A172 (cell line): ENCODE measurements around the gene MYO1A. TPM values are rescaled to one million over a fixed set of nuclear protein-coding genes. Genes with fewer than 3 reads are reported as not detected.
"Not testable (repeated sequence)": the region's sequence is repeated elsewhere in the genome, so short reads cannot be mapped to it uniquely, and the experiment has no call there.

Experiments used
- DNase-seq: peaks from one replicate; pipeline ENCODE4 v3.0.0-alpha.2; 2015; ENCODE audit warnings: low spot score
- total RNA-seq: library from RNA; depleted of rRNA; stranded (reverse); fragments of >200 nt; shearing (Covaris generic); gene quantifications from 2 replicates; pipeline ENCODE4 v1.2.3, GENCODE V29; 2014

The MYO1A gene
- total RNA-seq, 1 experiment from 2014 or later, result not detected

DNA sequence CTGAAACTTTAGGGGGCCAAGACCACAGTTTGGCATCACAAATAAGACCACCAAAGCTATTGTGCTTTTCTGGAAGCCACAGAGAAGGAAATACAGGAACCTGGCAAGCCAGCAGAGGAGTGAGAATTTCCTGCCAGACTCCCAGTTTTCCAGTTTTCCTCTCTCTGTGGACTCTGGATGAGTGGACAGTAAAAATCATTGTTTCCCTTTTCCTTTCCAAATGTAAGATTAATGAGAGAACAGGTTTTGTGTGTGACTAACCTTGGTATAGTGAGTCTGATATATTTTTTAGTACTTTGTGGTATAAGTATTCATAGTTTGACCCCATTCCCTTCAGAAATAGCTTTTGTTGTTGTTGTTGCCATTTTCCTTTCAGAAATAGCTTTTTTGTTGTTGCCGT lies 31.0 kb downstream of the MYO1A start:
- no peak for DNase-seq

DNA sequence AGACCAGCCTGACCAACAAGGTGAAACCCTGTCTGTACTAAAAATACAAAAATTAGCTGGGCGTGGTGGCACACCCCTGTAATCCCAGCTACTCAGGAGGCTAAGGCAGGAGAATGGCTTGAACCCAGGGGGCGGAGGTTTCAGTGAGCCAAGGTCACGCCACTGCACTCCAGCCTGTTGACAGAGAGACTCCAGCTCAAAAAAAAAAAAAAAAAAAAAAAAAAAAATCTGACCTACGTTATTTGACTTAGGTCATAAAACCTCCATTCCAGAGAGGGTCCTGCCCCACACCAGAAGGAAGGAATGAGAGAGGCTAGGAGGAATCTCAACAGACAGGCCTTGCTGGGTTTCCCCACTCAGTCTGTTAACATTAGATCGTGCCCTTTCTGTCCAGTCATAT lies 31.6 kb downstream of the MYO1A start:
- not testable (repeated sequence) for DNase-seq

DNA sequence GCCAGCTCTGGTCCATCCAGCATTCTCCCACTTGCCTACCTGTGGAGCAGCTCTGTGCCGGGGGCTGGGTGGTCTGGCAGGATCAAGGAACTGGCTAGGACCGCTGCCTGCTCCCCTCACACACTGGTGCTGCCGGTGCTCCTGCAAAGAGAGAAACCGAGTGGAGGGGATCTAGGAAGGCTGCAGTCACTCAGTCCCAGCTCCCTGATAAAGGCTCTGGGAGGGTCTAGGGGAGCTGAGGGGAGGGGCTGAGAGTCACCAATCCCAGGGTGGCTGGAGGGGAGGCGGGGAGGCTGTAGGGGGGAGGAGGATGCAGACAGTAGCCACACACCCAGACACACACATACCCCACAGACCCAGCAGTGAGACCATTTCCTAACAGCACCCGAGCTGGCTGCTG lies 33.6 kb downstream of the MYO1A start, which contains the start of gene TAC3:
TAC3 (minus strand) TSS at position 182 of the 400 bp plus-strand sequence. CDS start 732 bp downstream, outside the sequence.
- DNase-seq, result no peak

DNA sequence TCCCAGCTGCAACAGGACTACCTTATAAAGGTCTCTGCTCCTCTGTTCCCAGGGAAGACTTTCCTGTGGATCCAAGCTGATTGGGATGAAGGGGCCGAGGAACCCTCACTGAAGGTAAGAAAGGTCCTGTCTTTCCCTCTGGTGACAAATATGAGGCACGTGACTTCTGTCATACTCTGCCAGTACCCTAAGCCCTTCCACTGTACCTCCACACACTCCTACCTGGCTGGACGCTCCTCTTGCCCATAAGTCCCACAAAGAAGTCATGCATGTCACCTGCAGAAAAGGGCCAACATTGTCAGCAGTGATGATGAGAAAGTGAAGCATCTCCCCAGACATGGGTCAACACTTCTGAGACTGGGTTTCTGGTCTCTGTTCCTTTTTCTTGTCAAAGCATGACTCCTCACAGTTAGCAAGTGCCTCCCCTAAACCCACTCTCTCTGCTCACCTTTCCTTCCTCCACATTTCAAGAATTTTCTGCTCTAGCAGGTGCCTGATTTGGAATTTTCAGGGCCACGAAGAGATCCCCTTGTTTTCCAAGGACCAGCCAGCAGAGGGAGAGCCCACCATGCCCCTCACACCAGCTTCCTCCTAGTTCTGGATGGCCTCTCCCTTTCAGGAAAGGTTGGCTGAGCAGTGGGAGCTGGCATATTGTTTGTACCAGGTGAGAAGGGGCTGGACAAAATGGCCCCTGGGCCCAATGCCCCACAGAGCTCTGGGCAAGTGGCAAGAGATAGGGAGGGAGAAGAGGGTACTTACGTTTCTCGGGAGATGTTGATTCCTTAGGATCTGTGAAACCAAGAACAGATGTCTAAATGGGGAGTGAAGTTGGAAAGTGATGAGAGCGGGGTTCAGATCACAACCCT lies 37.1 kb downstream of the MYO1A start:
- no peak for DNase-seq

DNA sequence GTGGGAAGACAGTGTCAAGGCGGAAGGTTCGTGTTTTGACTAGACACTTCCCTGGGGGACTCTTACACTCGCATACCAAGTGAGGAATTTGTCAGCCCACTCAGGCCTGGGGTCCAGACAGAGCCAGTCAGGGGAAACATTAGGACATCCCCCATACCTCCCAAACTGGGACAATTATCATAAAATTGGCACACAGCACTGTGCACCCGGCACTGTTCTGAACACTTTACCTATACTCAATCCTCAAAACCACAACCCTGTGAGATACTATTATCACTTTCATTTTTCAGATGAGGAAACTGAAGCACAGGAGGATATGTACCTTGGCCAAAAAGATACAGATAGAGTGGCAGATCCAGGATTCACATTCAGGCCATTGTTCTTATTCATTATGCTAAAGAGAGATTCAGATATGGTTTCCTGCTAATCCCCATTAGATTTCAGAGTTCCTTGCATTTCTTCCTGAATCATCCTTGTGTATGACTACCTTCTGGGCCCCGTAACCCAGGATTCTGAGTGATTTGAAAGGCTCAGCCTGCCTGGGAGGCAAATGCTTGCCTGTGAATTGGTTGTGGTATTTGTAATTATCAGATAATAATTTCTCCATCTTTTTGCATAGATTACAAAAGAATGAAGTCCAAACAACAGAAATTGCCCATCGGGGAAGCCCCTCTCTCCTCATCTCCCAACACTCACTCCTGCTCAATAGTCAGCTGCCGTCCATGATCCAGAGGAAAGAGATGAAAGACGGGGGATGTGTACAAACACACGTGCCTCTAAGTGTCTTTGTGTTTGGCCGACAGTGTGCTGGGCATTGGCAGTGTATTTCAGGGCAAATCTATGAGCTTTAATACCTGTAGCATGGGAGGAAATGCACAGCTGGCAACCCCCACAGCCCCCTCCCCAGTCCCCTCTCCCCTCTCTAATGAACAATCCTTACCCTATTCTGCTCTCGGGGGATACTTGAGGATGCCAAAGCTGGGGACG lies 38.2 kb downstream of the MYO1A start:
- DNase-seq, result no peak

DNA sequence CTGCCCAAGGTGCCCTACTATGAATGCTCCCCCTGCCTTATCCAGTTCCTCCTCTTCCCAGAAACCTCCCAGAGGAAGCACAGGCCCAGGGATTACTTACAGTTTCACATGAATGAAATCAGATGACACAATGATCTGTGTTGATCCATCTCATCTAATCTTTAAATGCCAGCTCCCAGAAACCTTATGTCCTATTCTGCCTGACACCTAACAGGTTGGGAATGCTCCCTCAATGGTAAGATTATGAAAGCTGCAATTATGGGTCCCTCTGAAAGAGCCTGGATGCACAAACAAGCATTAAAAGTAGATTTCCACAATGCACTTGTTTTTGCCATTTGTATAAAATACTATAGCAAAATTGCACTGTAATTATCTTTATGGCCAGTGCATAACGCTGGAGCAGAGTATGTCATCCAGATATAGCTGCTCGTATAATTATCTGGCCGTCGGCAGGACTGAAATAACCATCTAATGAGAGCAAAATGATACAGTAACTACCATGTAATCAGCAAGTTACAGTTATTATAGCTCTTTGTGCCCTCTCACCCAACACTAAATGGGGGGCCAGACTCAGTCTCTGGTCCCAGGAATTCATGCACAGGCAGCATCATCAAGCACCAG lies 39.2 kb downstream of the MYO1A start:
- no peak for DNase-seq

DNA sequence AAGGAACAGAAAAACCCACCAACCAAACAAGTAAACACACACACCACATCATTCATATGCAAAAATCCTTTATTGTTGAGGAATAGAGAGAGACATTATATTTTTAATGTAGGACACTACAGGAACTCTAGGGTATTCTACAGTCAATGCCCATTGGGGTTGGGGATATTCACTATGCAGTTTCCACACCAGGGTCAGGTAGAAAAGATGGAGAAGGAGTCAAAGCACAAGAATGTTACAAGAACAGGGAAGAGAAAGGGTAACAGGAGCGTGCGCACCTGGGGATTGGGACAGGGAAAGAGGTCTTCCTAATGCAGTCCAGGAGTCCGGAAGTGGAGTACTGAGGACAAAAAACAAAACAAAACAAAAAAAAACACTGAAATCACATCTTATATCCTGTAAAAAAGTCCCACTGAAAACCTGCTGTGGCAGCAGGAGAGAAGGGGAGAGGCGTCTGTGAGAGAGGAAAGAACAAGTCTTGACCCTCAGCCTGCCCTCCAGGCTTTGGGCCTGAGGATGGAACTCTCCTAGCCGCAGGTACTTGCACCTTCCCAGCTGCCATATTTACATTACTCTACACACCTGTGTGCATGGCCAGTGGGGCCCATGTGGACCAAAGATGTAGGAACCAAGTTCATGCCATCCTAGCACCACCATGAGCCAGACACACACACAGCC lies 39.8 kb downstream of the MYO1A start:
- DNase-seq, result no peak

DNA sequence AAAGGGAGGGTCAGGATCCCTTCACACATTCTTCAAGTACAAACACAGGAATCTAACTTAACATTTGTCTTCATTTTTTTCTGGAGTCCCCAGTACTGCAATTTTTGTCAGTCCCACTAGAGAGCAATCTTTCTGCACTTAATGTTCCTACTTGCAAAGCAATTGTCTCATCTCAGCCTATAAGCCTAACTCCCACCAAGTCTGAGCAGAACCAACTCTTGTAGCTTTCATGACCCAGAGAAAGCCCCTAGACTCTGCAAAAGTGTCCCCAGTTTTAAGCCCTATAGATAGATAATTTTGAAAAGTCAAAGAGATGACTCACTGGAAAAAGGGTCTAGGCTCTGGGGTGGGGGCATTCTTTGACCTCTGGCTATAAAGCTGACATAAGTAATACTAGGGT lies 41.8 kb downstream of the MYO1A start:
- DNase-seq, result peak; percentile 50

DNA sequence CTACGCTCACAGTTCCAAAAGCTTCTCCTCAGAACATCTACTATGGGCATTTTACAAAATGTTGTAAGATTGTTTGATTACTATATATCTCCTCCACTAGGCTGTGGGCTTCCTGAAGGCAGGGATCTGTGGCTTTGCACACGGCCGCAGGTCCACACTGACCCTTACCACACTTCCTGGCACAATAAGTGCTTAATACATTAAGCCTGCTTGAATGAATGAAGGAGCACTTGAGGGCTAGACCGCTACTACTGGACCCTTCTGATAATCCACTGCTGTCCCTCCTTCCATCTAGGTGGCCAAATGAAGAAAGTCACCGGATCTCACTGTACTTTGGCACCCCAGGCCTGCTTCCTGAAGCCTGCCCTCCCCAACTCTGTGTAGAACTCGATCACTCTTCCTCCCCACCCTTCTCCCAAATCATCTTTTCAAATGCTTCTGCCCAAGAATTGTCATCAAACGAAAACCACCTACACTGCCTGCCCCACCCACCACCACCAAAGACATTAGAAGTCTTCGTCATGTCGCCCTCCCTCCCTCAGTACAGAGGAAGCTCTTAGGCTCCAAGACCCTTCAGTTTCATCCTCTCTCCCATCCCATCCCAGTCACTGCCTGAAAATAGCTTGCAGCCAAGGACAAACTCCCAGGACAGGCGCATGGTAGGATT lies 43.0 kb downstream of the MYO1A start:
- no peak for DNase-seq

DNA sequence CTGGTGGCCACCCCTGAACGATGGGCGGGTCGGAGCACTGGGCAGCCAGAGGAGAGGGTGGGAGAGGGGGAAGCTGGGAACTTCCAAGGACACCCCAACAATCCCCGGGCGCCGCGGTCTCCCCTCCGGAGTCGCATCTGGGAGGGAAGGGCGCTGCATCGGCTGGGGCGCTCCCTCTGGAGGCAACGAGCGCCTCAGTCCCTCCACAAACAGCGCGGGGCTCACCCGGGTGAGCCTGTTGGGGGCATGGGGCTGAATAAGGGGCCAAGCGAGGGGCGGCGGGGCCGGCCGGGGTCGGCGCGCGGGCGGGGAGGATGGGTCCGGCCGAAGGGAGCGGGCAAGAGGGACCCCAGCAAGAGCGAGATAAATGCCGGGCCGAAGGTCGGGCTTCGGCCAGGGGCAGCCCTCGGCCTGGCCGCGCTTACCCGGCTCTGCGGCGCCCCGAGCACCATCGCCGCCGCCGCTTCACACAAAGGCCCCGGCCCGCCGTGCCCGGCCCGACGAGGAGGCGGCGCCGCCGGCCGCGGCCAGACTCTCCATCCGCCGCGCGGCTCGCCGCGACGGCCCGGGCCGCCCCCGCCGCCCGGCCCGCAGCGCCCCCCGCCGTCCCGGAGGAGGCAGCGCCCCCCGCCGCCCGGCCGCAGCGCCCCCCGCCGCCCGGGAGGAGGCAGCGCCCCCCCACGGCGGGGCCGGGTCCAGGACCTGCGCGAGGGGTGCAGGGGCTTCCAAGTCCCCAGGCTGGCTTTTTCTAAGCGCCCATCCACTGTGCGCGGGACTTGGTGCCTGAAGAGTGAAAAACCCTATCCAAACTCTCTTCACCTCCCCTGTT lies 43.7 kb downstream of the MYO1A start, which contains the start of gene ZBTB39:
ZBTB39 (minus strand) TSS at position 567 of the 829 bp plus-strand sequence. CDS start 1,629 bp downstream, outside the sequence.
- DNase-seq, result no peak

DNA sequence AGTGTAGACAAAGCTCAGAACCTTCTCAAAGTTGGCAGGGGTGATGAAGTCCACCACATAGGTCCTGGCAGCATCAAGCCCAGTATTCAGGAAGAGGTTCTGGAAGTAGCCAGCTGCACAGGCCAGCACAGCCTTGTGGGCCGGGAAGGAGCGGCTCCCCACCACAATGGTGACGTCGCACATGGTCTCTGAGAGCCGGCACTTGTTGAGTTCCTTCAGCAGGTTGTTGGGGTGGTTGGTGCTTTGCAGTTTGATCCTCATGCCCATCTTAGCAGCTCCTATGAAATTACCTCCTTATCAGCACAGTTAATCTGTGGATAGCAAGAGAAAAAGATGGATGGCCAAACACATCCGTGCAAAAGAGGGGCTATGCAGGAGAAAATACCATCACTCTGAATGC lies 45.3 kb downstream of the MYO1A start:
- no peak for DNase-seq

DNA sequence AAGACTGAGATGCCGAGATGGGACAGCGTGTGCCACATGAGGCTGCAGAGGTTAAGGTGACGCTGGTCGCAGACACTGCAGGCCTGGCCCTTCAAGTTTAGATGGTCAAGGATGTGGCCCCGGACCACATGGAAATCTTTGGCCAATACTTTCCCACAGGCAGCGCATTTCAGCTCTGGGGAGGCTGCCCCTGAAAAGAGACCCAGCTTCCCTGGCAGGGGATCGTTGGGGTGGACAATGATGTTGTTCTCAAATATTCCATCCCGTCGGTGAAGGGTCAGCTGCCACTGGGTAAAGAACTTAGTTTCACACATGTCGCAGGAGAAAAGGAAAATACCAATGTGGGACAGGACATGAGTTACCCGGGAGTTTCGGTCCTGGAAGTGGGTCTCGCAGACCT lies 46.5 kb downstream of the MYO1A start:
- no peak for DNase-seq

DNA sequence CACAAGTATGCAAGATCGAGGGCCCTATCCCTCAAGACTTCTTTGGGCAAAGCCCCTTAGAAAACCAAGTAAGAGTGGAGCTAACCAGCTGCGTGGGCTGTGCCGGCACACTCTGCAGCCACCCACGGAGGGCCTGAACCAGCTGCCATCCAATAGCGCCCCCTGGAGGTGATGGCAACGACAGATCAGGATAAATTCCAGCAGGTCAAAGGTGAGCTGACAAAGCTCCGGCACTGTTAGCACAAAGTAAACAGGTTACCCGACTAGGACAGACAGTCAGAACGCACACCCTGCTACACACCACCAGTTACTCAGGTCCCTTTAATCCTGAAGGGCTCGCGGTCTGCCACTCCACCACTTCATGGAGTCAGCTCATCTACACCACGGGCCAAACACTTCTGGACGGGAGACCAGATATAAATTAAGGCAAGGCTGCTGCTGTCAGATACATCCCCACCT lies 48.5 kb downstream of the MYO1A start:
- DNase-seq, result peak; percentile 46

DNA sequence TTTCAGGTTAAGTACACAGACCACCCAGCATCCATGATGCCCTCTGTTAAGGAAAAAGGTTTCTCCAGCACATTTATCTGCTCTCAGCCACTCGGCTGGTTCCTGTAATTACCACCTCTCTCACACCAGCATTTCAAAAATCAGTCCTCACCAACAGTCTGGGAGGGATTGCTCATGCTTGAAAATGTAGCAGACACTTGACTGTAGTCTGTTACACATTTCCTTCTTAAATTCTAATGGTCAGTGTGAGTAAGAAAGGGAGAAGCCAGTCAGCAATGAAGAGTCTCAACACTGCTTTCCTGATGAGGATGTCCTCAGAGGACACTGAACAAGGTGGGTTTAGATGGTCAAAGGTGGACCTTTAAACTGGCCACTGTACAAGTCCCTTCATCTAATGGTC lies 49.5 kb downstream of the MYO1A start:
- DNase-seq, result no peak

DNA sequence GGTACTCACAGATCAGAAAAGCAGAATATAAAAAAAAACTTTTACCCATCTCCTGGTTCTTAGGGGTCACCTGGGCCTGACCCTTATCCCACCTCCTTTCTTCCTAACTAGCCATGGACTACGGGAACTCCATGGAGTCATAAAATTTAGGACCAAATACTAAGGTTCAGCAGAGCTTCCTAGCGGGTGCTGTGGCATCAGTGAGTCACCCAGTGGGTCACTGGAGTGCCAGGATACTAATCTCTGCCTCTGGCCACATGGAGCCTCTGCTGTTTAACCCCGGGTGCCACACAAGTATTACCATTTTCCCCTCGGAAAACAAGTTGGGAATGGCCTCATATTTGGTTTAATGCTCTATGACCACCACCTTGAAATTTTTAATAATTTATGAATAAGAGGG lies 50.5 kb downstream of the MYO1A start:
- peak; percentile 31 for DNase-seq

DNA sequence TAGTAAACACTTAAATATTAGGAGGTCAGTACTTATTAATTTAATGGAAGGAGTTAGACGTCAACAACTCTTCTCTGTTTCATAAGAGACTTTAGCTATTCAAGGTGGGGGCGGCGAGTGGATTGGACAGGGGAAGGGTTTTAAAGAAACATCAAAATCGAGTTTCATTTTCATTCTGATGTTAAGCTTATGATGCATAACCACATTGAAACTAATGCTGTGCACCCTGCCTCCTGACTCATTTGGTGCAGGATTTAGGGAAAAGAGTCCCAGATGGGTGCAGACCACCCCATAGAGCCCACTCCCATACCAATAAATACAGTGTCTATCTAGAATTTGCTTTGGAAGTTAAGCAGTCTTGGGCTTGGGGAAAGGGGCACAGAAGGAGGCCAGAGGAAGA lies 50.9 kb downstream of the MYO1A start:
- DNase-seq, result no peak

DNA sequence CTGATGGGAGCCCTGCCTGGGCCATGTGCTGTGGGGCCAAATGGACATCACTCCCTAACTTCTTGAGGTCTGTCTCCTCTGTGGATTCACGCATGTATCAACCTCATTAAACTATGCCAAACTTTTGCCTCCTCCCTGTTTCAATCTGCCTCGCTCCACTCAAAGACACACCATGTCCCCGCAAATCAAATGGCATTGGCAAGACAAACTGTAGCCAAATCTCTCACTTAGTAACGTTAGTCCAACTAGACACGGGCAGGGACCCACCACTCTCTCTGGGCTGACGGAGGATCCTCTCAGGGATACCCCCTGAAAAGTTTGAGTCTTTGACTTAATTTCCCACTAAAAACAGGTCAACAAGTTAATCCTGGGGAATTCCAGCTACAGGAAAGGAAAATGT lies 51.6 kb downstream of the MYO1A start:
- no peak for DNase-seq

DNA sequence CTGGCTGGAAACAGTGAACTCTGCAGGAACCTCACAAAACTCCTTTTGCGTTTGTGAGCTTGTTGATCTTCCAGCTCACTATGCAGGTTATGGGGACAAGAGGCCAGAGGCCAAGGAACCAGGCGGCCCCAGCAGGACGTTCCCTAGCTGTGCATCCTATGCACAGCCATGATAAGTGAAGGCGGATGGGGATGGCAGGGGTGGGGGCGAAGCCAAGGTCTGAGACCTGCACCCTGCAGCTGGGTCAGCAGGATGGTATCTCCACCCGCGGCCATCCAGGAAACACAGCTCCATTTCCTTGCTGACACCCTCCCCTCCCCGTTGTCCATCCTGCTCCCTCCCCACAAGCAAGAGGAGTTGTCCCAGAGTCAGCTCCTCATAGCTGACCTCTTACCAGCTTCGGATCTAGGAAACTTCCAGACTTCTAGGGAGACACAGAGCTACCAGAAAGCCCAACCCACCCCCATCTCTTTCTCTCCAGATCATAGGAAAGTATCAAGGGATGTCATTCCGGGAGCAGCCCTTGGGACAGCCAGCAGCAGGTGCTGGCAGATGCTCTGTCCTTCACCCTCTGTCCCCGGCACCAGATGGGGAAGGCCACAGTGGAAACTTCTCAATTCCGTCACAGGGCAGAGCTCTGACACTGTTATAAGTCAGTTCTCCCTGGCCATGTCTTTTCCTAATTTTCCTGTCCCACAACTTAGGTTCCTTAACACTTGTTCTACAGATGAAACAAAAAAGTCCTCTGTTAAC lies 53.0 kb downstream of the MYO1A start:
- DNase-seq, result no peak

DNA sequence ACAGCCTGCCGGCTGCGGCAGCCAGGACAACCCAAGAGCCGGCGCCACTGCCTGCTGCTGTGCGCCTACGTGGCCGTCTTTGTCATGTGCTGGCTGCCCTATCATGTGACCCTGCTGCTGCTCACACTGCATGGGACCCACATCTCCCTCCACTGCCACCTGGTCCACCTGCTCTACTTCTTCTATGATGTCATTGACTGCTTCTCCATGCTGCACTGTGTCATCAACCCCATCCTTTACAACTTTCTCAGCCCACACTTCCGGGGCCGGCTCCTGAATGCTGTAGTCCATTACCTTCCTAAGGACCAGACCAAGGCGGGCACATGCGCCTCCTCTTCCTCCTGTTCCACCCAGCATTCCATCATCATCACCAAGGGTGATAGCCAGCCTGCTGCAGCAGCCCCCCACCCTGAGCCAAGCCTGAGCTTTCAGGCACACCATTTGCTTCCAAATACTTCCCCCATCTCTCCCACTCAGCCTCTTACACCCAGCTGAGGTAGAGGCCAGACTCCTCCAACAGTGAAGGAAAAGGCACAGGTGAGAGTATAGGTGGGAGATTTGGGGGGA lies 53.9 kb downstream of the MYO1A start:
- DNase-seq, result no peak
